Ovary (tissue), 3 donors: ENCODE data around the gene ECSIT.

Source experiments
- EP300 ChIP-seq: sonication (generic); formaldehyde crosslinking; IDR thresholded peaks from one replicate; pipeline ENCODE4 v1.6.1; 2017; ENCODE audit warnings: antibody characterized with exemption
- POLR2A ChIP-seq: fragments of 450-650 bp; IDR thresholded peaks from one replicate; pipeline ENCODE4 v1.6.1; 2017; ENCODE audit warnings: antibody characterized with exemption, mild to moderate bottlenecking, moderate library complexity
- TF ChIP-seq, protein P1 (sequence below), 3 donors: fragments of 450-650 bp in 2 of 3; fragments of 200-600 bp in 1 of 3; IDR thresholded peaks; one replicate each; pipeline versions ENCODE4 v1.5.1 to v1.8.0; 2016 to 2022; ENCODE audit warnings: antibody characterized with exemption in 3 of 3, mild to moderate bottlenecking in 1 of 3
- donor health status: DM: no; HTN: no; CAD: no.

DNA sequence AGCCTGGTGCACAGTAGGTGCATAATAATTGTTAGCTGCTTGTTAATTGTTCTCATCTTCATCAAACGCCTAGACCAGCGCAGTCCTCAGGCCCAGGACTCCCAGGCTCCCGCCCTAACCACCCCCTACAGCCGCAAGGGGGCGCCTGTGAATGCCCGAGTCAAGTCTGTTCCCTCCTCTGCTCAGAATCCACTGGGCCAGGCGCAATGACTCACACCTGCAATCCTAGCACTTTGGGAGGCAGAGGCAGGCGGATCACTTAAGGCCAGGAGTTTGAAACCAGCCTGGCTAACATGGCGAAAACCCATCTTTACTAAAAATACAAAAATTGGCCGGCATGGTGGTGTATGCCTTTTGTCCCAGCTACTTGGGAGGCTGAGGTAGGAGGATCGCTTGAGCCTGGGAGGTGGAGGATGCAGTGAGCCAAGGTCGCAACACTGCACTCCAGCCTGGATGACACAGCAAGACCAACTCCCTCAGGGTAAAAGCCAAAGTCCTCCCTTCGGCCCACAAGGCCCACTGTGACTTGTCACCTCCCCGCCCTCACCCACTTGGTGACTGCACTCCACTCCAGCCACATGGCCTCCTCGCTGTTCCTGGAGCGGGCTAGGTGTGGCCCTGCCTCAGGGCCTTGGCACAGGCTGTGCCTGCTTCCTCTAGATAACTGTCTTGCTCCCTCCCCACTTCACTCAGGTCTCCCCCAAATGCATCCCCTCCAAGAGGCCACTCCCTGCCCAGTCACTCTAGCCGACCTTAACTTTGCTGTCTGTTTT, 32.4 kb downstream of the ECSIT start:
- TF ChIP-seq, protein P1, sequence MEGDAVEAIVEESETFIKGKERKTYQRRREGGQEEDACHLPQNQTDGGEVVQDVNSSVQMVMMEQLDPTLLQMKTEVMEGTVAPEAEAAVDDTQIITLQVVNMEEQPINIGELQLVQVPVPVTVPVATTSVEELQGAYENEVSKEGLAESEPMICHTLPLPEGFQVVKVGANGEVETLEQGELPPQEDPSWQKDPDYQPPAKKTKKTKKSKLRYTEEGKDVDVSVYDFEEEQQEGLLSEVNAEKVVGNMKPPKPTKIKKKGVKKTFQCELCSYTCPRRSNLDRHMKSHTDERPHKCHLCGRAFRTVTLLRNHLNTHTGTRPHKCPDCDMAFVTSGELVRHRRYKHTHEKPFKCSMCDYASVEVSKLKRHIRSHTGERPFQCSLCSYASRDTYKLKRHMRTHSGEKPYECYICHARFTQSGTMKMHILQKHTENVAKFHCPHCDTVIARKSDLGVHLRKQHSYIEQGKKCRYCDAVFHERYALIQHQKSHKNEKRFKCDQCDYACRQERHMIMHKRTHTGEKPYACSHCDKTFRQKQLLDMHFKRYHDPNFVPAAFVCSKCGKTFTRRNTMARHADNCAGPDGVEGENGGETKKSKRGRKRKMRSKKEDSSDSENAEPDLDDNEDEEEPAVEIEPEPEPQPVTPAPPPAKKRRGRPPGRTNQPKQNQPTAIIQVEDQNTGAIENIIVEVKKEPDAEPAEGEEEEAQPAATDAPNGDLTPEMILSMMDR (IDR thresholded peaks at IDR 0.05), result peak; percentile 19 to 46 (median 20)
- TF ChIP-seq EP300 (no peak), POLR2A (no peak)
